Measurements from ENCODE around the gene ITGB5.

DNA sequence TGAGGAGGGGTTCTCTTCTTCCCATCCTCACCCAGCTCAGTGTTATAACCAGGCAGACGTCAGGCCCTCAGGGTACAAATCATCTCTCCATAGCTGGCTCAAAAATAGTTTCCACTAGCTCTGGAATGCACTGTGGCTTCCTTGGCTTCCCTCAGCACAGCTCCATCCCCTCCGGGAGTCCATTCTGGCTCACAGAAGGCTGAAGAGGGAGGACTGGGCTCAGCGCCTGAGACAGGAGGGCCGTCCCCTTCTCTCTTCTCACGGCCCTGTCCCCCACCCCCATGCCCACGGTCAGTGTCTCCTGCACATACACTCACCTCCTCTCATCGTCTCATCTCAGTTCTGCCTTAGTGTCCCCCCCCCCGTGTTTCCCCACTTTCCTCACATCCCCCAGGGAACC is 106.8 kb downstream of the ITGB5 start:
- no peak for TF ChIP-seq POLR2A (IDR thresholded peaks at IDR 0.05)
- TF ChIP-seq, protein P1, sequence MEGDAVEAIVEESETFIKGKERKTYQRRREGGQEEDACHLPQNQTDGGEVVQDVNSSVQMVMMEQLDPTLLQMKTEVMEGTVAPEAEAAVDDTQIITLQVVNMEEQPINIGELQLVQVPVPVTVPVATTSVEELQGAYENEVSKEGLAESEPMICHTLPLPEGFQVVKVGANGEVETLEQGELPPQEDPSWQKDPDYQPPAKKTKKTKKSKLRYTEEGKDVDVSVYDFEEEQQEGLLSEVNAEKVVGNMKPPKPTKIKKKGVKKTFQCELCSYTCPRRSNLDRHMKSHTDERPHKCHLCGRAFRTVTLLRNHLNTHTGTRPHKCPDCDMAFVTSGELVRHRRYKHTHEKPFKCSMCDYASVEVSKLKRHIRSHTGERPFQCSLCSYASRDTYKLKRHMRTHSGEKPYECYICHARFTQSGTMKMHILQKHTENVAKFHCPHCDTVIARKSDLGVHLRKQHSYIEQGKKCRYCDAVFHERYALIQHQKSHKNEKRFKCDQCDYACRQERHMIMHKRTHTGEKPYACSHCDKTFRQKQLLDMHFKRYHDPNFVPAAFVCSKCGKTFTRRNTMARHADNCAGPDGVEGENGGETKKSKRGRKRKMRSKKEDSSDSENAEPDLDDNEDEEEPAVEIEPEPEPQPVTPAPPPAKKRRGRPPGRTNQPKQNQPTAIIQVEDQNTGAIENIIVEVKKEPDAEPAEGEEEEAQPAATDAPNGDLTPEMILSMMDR (IDR thresholded peaks at IDR 0.05): no peak

Measured in right lobe of liver (tissue), 4 donors.